HG02798 (cell line): Measurements from ENCODE around the gene HSD3B7.
"Not testable (repeated sequence)": the region's sequence is repeated elsewhere in the genome, so short reads cannot be mapped to it uniquely, and the experiment has no call there.

Experiments
- ATAC-seq: cut with Tn5 transposase; IDR thresholded peaks from one replicate; pipeline ENCODE4 v1.9.1; 2021; ENCODE audit warnings: mild to moderate bottlenecking; ENCODE audit not compliant: unreplicated experiment, poor library complexity

Gene HSD3B7

GRCh38 chr16:30984669-30985400, at the start of gene HSD3B7:
Gene HSD3B7 (plus strand): TSS chr16:30985207. CDS start chr16:30985659, 452 bp downstream.
- ATAC-seq = peak; percentile 58

GRCh38 chr16:30937692-30938091, 47.3 kb upstream of the HSD3B7 start:
- no peak for ATAC-seq

GRCh38 chr16:30939571-30939970, 45.4 kb upstream of the HSD3B7 start:
- ATAC-seq = not testable (repeated sequence)

- ATAC-seq = peak; percentile 91
These were observed 43.2 kb upstream of the HSD3B7 start for GRCh38 chr16:30941600-30942425.

GRCh38 chr16:30942426-30942806, 42.6 kb upstream of the HSD3B7 start:
- no peak for ATAC-seq

GRCh38 chr16:30944352-30944751, 40.7 kb upstream of the HSD3B7 start:
- no peak for ATAC-seq

GRCh38 chr16:30946671-30947540, 38.1 kb upstream of the HSD3B7 start:
- ATAC-seq = no peak

GRCh38 chr16:30947541-30947858, 37.5 kb upstream of the HSD3B7 start:
- no peak for ATAC-seq

- no peak for ATAC-seq
These were observed 36.9 kb upstream of the HSD3B7 start for GRCh38 chr16:30947859-30948666.

GRCh38 chr16:30948667-30949649, 36.0 kb upstream of the HSD3B7 start, which contains the start of gene ORAI3:
Gene ORAI3 (plus strand): TSS chr16:30949068. CDS start chr16:30949290, 222 bp downstream.
- peak; percentile 56 for ATAC-seq

- ATAC-seq = peak; percentile 48
These were observed 35.1 kb upstream of the HSD3B7 start for GRCh38 chr16:30949650-30950515.

- ATAC-seq = no peak
These were observed 34.4 kb upstream of the HSD3B7 start for GRCh38 chr16:30950516-30951065.

- ATAC-seq = no peak
These were observed 33.8 kb upstream of the HSD3B7 start for GRCh38 chr16:30951193-30951592.

GRCh38 chr16:30951750-30952149, 33.3 kb upstream of the HSD3B7 start:
- no peak for ATAC-seq

GRCh38 chr16:30953111-30953510, 31.9 kb upstream of the HSD3B7 start:
- ATAC-seq = no peak

- ATAC-seq = no peak
These were observed 31.4 kb upstream of the HSD3B7 start for GRCh38 chr16:30953511-30954124.

- no peak for ATAC-seq
These were observed 30.0 kb upstream of the HSD3B7 start for GRCh38 chr16:30954993-30955392.
